ENCODE measurements around the gene DENND4C.
"Not testable (repeated sequence)": the region's sequence is repeated elsewhere in the genome, so short reads cannot be mapped to it uniquely, and the experiment has no call there.

DENND4C gene

GRCh38 chr9:19223724-19224123, 6.8 kb upstream of the DENND4C start:
- in situ Hi-C loops (cut with MboI; ENCODE audit: low sequenced_read_pairs) = no loop called here

- in situ Hi-C loops (cut with MboI; ENCODE audit: low sequenced_read_pairs) = no loop called here
Measured at GRCh38 chr9:19224563-19224962, 5.9 kb upstream of the DENND4C start.

- in situ Hi-C loops (cut with MboI; ENCODE audit: low sequenced_read_pairs) = no loop called here
Measured at GRCh38 chr9:19229595-19230354, 718 bp upstream of the DENND4C start.

GRCh38 chr9:19231126-19231903, 822 bp downstream of the DENND4C start:
- in situ Hi-C loops (cut with MboI; ENCODE audit: low sequenced_read_pairs) = no loop called here

- in situ Hi-C loops (cut with MboI; ENCODE audit: low sequenced_read_pairs) = no loop called here
Measured at GRCh38 chr9:19231904-19232822, 1.7 kb downstream of the DENND4C start.

GRCh38 chr9:19232823-19233194, 2.3 kb downstream of the DENND4C start:
- in situ Hi-C loops (cut with MboI; ENCODE audit: low sequenced_read_pairs) = no loop called here

- in situ Hi-C loops (cut with MboI; ENCODE audit: low sequenced_read_pairs) = no loop called here
Measured at GRCh38 chr9:19233344-19233743, 2.9 kb downstream of the DENND4C start.

- in situ Hi-C loops (cut with MboI; ENCODE audit: low sequenced_read_pairs) = no loop called here
Measured at GRCh38 chr9:19239955-19240354, 9.5 kb downstream of the DENND4C start.

GRCh38 chr9:19241728-19242127, 11.2 kb downstream of the DENND4C start:
- in situ Hi-C loops (cut with MboI; ENCODE audit: low sequenced_read_pairs) = no loop called here

GRCh38 chr9:19243366-19244033, 13.0 kb downstream of the DENND4C start:
- in situ Hi-C loops (cut with MboI; ENCODE audit: low sequenced_read_pairs) = no loop called here

- in situ Hi-C loops (cut with MboI; ENCODE audit: low sequenced_read_pairs) = no loop called here
Measured at GRCh38 chr9:19246891-19247290, 16.4 kb downstream of the DENND4C start.

- in situ Hi-C loops (cut with MboI; ENCODE audit: low sequenced_read_pairs) = no loop called here
Measured at GRCh38 chr9:19247420-19247819, 16.9 kb downstream of the DENND4C start.

- in situ Hi-C loops (cut with MboI; ENCODE audit: low sequenced_read_pairs) = not testable (repeated sequence)
Measured at GRCh38 chr9:19250346-19250745, 19.9 kb downstream of the DENND4C start.

- in situ Hi-C loops (cut with MboI; ENCODE audit: low sequenced_read_pairs) = not testable (repeated sequence)
Measured at GRCh38 chr9:19251203-19251602, 20.7 kb downstream of the DENND4C start.

GRCh38 chr9:19251622-19252021, 21.1 kb downstream of the DENND4C start:
- in situ Hi-C loops (cut with MboI; ENCODE audit: low sequenced_read_pairs) = not testable (repeated sequence)

- in situ Hi-C loops (cut with MboI; ENCODE audit: low sequenced_read_pairs) = no loop called here
Measured at GRCh38 chr9:19252174-19252884, 21.8 kb downstream of the DENND4C start.

- in situ Hi-C loops (cut with MboI; ENCODE audit: low sequenced_read_pairs) = no loop called here
Measured at GRCh38 chr9:19252885-19253219, 22.4 kb downstream of the DENND4C start.

- in situ Hi-C loops (cut with MboI; ENCODE audit: low sequenced_read_pairs) = no loop called here
Measured at GRCh38 chr9:19255112-19255511, 24.6 kb downstream of the DENND4C start.

GRCh38 chr9:19255821-19256220, 25.3 kb downstream of the DENND4C start:
- in situ Hi-C loops (cut with MboI; ENCODE audit: low sequenced_read_pairs) = no loop called here

- in situ Hi-C loops (cut with MboI; ENCODE audit: low sequenced_read_pairs) = not testable (repeated sequence)
Measured at GRCh38 chr9:19259665-19260255, 29.3 kb downstream of the DENND4C start.

Data from hTERT RPE-1 (cell line).